HG03460 (cell line): ENCODE measurements around the gene PYCR2.
"Not testable (repeated sequence)": the region's sequence is repeated elsewhere in the genome, so short reads cannot be mapped to it uniquely, and the experiment has no call there.

Experiments used
- ATAC-seq: cut with Tn5 transposase; IDR thresholded peaks from one replicate; pipeline ENCODE4 v1.9.1; 2021; ENCODE audit not compliant: unreplicated experiment

PYCR2 gene

DNA sequence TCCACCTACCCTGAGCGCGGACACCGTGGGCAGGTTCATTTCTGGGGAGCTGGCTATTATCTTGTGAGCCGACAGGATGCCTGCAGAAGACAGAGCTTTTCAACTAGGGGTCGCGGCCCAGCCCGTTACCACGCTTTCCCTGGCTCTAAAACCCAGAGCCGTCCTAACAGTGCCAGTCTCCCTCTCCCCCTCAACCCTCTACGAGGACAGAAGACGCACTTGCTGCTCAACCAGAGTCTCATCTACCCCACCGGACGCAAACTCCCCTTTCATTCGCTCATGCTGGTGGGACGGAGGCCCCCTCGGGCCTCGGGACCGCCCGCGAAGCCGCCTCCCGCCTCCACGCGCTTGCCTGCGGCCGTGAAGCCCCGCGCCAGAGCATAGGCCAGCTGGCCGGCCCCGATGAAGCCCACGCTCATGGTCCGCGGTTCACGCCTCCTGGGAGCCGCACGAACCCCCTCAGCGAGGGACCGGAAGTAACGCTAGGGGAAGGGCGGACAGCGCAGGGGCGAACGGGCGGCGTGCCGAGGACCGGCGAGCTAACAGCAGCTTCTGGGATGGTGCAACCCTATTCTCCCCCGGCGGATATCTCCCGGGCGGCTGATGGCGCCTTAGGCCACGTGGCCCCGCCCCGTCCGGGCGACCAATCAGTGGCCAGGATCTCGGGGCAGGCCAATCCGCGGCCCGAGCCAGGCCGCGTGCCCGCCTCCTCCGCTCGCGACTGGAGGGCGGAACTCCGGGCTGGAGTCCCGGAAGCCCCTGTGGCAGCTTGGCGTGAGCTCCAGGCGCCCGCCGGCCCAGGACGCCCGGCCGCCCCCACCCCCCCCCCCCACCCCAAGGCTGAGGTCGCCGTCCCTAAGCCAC is at the start of gene PYCR2:
Gene PYCR2, minus strand, starts transcription at position 559 of the 864 bp plus-strand sequence. Its CDS starts 140 bp downstream, at position 419.
- ATAC-seq: peak; percentile 93

DNA sequence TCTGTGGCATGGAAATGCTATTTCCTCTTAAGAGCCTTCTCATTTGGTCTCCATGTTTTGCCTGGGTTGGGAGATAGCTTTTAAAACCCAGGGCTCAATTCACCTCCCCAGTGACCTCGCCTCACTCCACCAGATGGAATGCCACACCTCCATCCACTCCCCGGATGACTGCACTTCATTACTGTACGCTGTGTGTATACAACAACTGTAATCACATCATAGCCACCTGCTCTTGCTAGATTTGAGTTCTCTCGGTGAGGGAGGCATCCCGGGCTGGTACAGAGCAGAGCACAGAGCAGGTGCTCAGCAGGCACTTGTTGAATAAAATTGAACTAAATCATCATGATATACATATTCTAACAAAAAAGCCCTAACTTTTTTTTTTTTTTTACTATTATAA is 49.1 kb upstream of the PYCR2 start:
- ATAC-seq: no peak

DNA sequence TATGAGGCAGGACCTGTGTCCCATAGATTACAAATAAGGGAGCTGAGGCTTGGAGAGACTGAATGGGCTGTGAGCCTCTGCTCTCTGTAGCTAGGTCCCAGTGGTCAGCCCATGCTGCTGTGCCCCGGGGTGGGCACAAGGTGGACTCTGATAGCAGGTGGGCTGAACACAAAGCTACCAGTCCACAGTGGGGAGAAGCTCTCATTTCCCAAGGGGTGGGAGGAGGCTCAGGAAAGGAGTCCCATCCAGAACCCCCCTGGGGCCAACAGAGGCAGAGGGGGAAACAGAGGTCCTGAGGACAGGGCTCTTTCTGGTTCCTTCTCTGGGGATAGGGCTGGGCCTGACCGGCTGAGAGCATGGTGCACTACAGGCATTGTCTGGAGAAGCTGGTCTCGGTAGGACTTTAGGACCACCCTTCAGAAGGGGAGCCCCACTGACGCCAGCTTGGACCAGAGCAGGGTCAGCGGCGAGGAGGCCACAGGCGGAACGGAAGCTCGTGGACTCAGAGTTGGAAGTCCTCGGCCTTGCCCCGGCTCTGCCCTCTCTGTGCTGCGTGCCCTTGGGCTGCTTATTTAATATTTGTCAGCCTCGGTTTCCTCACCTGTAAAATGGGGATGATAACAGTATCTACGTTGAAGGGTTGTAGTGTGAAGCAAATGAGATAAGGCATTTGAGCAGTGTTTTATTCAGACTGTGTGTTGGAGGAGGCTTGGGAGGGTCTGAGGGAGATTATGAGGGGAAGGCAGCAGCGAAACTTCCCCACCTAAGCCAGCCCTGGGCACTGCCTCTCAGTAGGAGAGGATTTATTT is 48.5 kb upstream of the PYCR2 start:
- ATAC-seq: no peak

DNA sequence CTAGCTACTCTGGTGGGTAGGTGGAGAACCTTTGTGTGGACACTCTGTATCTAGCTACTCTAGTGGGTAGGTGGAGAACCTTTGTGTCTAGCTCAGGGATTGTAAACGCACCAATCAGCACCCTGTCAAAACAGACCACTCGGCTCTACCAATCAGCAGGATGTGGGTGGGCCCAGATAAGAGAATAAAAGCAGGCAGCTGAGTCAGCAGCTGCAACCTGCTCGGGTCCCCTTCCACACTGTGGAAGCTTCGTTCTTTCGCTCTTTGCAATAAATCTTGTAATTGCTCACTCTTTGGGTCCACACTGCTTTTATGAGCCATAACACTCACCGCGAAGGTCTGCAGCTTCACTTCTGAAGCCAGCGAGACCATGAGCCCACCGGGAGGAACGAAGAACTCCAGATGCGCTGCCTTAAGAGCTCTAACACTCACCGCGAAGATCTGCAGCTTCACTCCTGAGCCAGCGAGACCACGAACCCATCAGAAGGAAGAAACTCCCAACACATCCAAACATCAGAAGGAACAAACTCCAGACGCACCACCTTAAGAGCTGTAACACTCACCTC is 46.6 kb upstream of the PYCR2 start:
- ATAC-seq: not testable (repeated sequence)

DNA sequence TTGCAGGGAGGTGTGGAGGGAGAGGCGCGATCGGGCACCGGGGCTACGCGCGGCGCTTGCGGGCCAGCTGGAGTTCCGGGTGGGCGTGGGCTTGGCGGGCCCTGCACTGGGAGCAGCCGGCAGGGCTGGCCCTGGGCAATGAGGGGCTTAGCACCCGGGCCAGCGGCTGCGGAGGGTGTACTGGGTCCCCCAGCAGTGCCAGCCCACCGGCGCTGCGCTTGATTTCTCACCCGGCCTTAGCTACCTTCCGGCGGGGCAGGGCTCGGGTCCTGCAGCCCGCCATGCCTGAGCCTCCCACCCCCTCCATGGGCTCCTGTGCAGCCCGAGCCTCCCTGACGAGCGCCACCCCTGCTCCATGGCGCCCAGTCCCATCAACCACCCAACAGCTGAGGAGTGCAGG is 45.7 kb upstream of the PYCR2 start:
- ATAC-seq: not testable (repeated sequence)

DNA sequence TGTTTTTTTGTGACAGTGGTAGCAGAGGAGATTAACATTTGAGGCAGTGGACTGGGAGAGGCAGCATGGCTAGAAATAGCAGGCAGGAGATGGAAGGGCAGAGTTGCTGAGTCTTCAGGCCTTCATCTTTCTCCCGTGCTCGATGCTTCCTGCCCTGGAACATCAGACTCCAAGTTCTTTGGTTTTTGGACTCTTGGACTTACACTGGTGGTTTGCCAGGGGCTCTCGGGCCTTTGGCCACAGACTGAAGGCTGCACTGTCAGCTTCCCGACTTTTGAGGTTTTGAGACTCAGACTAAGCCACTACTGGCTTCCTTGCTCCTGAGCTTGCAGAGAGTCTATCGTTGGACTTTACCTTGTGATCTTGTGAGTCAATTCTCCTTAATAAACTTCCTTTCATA is 41.2 kb upstream of the PYCR2 start:
- no peak for ATAC-seq

DNA sequence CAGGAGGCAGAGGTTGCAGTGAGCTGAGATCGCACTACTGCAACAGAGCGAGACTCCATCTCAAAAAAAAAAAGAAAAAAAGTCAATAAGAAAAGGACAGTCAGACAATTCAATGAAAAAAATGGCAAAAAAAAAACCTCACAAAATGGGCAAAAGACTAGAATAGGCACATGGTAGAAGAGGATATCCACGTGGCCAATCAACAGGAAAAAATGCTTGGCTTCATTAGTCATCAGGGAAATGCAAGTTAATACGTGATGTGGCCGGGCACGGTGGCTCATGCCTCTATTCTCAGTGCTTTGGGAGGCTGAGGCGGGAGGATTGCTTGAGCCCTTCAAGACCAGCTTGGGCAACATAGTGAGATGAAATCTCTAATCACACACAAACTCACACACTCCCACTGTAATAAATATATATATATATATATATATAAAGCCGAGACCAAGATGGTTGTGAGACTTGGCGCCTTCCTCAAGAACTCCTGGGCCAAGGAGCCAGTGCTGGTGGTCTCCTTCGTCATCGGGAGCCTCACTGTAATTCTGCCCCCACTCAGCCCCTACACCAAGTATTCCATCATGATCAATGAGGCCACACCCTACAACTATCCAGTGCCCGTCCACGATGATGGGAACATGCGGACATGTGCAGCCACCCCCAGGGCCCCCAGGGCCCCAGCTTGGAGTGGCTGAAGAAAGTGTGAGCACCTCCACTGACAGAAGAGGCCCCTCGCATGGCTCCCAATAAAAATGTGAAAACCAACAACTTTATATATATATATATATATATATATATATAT is 39.9 kb upstream of the PYCR2 start:
- ATAC-seq: no peak

DNA sequence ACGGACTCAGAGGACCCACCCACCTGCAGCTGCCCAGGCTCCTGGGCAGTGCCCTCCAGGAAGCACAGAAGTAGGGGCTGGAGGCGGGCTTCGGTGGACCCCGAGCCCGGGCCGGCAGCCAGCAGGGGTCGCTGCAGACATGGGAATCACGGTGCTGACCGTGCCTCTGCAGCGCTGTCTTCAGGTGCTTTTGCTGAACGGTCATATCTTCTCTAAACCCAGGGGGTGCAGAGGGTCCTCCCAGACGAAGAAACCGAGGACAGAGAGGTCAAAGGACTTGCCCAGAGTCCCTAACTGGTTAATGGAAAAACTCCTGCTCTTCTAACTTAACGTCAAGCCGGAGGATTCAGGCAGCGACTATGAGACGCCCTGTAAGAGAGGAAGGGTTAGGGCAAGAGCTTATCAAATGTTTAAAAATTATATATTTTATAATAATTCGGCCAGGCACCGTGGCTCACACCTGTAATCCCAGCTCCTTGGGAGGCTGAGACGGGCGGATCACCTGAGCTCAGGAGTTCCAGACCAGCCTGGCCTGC is 38.5 kb upstream of the PYCR2 start:
- ATAC-seq: peak; percentile 79

DNA sequence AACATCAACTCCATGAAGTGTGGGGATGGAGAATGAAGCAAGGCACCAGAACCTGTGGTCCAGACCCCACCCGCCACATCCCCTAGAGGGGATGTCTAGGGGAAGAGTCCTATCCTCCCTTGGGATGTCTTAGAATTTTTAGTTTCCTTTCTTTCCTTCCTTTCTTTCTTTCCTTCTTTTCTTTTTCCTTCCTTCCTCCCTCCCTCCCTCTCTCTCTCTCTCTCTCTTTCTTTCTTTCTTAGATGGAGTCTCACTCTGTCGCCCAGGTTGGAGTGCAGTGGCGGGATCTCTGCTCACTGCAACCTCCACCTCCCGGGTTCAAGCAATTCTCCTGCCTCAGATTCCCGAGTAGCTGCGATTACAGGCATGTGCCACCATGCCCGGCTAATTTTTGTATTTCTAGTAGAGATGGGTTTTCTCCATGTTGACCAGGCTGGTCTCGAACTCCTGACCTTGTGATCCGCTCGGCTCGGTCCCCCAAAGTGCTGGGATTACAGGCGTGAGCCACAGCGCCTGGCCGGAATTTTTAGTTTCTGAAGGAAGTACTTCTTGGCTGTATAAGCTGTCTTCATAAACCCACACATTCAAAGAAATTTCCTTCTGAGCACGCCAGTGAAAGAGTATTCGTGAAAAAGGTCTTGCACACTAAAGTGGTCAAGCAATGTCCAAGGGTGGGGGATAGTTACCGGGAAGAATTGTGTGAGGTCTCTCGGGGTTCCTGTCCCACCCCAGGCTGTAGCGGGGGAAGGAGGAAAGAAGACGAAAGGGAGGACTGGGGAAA is 37.8 kb upstream of the PYCR2 start:
- ATAC-seq: no peak

DNA sequence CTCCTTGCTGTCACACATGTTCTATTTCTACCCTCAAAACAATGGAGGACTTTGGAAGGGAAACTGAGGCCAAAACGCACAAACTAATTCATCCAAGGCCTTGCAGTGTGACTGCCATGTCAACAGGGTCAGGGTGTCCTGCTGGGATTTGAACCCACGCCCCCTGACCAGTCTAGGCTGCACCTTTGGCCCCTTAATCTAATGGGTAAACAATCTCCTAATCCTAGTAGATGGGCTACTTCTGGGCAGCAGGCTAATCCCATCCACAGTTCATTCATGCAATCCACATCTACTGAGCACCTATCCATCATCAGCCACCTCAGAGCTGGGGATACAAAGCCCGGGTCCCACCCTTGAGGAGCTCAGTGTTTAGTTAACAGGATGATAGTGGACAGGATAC is 34.0 kb upstream of the PYCR2 start:
- no peak for ATAC-seq

GRCh38 chr1:225954753-225955152 is 30.7 kb upstream of the PYCR2 start:
- no peak for ATAC-seq

- no peak for ATAC-seq
Observed at GRCh38 chr1:225953315-225953714, 29.3 kb upstream of the PYCR2 start.

DNA sequence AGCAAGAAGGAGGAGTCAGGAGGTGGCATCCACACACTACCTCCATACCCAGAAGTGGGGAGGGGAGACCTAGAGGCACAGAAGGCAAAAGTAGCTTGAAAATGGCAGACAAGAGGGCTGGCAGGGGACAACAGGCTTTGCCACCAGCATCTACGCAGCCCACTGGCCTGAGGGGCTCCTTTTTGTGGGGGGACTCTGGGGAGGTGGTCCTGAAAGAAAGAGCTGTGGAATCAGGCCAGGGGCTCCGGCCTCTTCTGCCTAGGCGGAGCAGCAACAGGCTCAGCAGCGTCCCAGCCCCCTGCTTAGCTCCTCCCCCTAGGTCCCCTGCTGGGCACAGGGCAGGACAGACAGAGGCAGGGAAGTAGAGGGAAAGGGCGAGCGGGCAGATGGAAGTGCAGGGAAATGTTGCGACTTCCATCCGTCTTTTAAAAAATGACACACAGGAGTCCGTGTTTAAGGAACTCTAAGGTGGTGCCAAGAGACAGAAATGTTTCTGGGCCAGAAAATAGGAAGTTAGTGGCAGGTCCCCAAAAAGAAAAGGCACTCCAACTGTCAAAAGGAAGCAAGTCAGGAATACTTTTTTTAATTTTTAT is 27.0 kb upstream of the PYCR2 start:
- no peak for ATAC-seq

DNA sequence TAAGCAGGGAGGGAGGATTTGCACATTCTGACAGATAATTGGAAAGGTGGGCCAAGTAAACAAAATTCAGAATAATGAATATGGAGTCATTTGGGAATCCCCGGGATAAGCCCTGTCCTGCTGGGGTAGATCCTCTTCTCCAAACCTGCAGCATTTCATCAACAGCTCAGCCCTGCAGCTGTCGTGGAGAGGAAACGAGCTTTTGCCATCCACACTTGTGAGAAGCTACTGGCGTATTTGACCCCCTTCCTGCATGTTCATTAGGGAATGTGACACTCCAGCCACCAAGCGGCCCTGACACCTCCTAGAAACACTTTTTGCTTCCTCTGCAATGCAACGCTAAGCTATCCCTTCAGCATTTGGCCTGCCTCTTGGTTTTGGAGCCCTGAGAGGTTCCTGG is 25.0 kb upstream of the PYCR2 start:
- ATAC-seq: no peak

DNA sequence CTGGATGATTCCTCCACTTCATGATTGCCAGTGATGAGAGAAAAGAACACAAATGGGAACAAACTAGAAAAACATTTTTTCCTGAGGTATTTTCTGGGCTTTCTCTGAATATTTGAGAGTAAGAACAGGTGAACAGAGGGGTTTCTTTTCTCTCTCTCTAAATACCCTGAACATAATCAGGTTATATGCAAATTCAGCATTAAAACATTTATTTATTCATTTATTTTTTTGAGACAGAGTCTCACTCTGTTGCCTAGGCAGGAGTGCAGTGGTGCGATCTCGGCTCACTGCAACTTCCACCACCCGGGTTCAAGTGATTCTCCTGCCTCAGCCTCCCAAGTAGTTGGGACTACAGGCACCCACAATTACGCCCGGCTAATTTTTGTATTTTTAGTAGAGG is 22.8 kb upstream of the PYCR2 start:
- no peak for ATAC-seq

DNA sequence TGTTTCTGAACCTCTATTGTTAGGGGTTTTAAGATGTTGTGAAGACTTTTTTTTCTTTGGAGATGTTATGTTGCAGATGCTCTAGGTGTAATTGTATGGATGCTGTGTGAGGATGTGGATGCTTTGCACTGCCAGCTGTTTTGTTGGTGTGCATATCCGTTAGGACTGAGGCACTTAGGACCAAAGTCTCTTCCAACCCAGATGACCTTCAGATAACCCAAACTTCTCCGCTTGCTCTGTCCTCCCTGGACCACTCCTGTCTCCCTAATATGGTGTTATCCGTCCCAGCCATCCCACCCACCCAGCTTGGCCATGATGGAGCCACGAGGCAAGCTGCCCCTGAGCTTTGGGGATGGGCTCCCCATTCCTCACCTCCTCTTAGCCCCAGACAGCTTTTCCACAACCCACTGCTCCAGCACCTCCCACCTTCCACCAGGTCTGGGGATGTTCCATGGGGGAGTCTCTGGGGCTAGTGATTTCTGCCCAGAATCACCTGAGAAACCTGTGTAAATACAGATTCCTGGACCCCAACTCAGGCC is 22.1 kb upstream of the PYCR2 start:
- ATAC-seq: no peak

DNA sequence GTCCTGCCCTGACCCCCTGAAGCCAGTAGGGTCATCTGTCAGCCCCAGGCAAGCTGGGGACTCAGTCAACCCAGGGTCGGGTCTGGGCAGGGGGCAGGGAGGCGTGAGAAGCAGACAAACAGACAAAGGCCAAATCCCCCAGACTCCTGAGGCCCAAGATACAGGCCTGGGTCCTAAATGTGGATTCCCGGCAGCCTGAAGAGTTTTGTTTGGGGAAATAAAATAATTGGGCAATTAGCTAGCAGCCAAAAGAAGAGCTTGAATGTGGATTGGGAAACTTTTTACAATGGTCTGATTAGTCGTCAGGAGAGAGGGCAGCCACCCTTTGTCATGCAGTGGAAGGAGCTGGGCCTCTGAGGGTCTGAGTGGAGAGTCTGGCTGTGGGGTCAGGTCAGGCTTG is 21.5 kb upstream of the PYCR2 start:
- no peak for ATAC-seq

- ATAC-seq: peak; percentile 52
Observed at GRCh38 chr1:225944951-225945350, 20.9 kb upstream of the PYCR2 start.

- no peak for ATAC-seq
Observed at GRCh38 chr1:225944387-225944786, 20.3 kb upstream of the PYCR2 start.
